Endothelial cell of hepatic sinusoid (primary cell): ENCODE data around the gene REST.
"Not testable (repeated sequence)": the region's sequence is repeated elsewhere in the genome, so short reads cannot be mapped to it uniquely, and the experiment has no call there.

Experiments
- in situ Hi-C: cut with HindIII; loops from 2 replicates; pipeline ENCODE4 v1.10.0; 2017; ENCODE audit warnings: low sequenced_read_pairs

REST gene, protein sequence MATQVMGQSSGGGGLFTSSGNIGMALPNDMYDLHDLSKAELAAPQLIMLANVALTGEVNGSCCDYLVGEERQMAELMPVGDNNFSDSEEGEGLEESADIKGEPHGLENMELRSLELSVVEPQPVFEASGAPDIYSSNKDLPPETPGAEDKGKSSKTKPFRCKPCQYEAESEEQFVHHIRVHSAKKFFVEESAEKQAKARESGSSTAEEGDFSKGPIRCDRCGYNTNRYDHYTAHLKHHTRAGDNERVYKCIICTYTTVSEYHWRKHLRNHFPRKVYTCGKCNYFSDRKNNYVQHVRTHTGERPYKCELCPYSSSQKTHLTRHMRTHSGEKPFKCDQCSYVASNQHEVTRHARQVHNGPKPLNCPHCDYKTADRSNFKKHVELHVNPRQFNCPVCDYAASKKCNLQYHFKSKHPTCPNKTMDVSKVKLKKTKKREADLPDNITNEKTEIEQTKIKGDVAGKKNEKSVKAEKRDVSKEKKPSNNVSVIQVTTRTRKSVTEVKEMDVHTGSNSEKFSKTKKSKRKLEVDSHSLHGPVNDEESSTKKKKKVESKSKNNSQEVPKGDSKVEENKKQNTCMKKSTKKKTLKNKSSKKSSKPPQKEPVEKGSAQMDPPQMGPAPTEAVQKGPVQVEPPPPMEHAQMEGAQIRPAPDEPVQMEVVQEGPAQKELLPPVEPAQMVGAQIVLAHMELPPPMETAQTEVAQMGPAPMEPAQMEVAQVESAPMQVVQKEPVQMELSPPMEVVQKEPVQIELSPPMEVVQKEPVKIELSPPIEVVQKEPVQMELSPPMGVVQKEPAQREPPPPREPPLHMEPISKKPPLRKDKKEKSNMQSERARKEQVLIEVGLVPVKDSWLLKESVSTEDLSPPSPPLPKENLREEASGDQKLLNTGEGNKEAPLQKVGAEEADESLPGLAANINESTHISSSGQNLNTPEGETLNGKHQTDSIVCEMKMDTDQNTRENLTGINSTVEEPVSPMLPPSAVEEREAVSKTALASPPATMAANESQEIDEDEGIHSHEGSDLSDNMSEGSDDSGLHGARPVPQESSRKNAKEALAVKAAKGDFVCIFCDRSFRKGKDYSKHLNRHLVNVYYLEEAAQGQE

DNA sequence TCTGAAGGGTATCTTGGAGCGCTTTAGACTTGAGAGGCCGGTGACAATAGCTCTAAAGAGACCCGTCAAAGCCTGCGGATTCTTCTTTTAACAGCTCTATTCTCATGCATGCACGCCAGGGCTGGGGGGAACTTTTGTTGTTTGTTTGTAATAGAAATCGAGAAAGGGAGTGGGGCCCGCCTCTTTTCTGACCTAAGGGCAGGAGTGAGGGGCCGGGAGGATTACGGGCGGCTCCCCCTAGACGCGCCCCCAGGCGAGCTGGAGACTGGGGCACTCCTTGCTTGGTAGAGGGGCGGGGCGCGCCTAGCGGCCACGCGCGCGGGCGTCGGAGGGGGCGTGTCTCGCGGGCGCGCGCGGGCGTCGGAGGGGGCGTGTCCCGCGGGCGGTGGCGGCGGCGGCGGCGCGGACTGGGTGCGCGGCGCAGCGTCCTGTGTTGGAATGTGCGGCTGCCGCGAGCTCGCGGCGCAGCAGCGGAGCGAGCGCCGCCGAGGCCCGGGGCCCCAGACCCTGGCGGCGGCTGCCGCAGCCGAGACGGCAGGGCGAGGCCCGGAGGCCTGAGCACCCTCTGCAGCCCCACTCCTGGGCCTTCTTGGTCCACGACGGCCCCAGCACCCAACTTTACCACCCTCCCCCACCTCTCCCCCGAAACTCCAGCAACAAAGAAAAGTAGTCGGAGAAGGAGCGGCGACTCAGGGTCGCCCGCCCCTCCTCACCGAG, at the start of gene REST:
TSS of gene REST (plus strand) at position 412 of the 717 bp plus-strand sequence. CDS start 2,739 bp downstream, outside the sequence.
- in situ Hi-C loops: loop anchor here (5.0 kb wide), 1 partner anchor 90 kb away; no protein-coding TSS in a partner anchor

GRCh38 chr4:56859841-56860240, 47.9 kb upstream of the REST start:
- in situ Hi-C loops: no loop called here

GRCh38 chr4:56860781-56861180, 46.9 kb upstream of the REST start:
- in situ Hi-C loops: no loop called here

DNA sequence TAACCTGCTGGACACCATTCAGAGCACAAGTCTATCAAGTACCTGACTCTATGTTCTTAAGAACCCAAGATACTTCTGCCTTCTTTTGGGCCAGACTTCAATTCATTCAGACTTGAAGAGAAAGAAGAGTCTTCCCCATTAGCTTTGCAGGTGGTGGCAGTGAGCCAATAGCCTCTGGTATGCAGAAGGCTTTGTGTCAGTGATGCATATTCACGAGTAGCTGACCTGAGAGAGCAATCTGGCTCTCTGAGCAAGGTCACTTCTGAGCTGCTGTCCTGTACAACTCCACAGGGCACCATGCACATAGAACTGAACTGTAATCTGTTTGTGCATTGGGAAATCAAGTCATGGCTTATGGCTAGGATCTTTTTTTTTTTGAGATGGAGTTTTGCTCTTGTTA, 46.3 kb upstream of the REST start:
- in situ Hi-C loops: no loop called here

DNA sequence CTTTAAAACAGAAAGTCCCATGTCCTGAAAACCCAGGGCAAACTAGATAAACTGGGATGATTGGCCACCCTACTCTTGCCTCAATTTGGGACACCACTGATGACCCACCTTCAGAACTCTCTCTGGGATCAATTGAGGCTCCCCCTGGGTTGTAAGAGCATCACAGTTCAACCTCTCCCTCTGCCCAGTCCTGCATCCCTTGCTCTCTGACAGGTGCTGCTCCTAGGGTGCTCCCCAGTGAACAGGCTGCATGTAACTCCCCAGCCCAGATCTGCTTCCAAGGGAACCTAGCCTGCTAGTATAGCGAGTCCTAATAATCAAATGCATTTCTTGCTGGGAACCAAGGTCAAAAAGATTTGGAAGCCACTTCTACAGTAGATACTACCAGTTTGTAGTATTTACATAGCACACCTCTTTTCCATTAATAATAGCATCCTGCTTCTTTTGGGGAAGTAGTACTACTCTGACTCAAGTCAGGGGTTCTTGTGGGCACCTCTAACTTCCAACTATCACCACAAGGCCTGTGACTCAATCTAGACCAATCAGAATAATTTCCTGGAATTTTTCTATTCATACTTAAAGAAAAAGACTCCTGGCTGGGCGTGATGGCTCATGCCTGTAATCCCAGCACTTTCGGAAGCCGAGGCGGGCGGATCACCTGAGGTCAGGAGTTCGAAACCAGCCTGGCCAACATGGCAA, 44.1 kb upstream of the REST start:
- in situ Hi-C loops: no loop called here

DNA sequence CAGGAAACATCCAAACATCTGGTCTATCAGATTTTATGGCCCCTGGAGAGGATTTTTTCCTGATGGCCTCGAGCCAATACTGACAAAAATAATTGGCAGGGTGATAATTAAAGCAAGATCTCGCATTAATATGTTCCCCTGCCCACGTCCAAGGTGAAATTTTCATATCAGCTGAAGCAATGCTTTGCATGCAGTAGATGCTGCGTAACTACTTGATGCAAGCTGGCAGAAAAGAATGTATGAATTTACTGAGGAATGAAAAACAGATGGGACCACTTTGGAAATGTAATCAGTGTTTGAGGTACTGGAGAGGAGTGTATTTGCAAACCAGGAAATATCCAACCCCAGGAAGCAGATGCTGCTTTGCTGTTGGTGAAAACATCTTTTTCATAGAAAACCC, 36.8 kb upstream of the REST start:
- in situ Hi-C loops: no loop called here

- in situ Hi-C loops: no loop called here
Measured at GRCh38 chr4:56871371-56871866, 36.3 kb upstream of the REST start.

- in situ Hi-C loops: no loop called here
Measured at GRCh38 chr4:56874166-56874565, 33.5 kb upstream of the REST start.

DNA sequence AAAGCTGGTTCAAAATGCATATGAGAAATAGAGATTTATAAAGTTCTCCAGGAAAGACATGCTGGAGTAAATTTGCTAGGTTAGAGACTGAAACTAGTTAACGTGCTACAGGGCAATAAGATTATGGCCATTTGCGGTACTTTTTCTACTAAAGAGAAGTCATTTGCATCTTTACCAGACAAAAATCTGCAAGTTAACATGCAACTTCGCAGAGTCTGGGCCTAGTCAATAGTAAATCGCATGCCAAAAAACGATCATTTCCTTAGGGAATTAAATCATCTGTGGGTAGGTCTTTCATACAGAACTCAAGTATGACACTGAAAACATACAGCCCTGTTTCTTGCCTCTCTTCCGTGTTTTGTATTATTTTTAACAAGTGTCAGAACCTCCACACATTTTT, 32.8 kb upstream of the REST start:
- in situ Hi-C loops: no loop called here

DNA sequence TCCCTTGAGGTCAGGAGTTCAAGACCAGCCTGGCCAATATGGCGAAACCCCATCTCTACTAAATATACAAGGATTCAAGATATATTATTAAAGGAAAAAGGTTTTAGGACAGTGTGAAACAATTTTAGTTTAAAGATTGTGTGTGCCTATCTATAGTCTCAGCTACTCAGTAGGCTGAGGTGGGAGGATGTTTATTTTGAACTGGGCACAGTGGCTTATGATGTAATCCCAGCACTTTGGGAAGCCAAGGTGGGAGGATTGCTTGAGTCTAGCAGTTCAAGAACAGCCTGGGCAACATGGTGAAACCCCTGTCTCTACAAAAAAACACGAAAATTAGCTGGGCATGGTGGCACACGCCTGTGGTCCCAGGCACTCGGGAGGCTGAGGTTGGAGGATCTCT, 31.4 kb upstream of the REST start:
- in situ Hi-C loops: no loop called here

DNA sequence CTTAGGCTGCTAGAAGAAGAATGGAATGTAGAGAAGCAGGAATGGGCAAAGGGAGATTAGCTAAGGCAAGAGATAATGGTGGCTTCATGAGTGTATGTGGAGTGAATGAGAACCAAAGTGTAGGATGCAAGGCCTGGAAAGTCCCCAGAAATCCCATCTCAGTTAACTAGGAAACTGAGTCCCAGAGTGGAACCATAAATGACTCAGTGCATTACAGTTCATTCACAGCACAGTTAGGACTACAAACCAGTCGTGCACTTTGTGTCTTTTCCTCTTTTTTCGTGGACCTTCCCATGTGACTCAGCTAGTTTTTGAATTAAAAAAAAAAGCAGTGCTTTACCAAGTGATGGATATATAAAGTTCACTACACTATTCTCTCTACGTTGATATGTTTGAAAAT, 27.7 kb upstream of the REST start:
- in situ Hi-C loops: no loop called here

DNA sequence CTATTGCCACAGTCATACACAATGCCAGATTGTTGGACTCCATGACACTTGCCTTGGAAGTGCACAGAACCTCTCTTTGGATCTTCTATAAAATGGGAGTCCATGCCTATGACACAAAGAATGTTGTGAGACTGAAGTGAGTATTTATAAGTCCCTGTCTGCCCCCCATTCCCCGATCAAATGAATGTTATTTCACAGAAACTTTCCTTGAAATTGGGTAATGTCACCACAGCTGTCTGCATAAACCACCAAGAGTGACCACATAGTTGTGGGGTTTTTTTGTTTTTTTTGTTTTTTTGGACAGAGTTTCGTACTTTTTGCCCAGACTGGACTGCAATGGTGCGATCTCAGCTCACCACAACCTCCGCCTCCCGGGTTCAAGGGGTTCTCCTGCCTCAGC, 27.1 kb upstream of the REST start:
- in situ Hi-C loops: no loop called here

DNA sequence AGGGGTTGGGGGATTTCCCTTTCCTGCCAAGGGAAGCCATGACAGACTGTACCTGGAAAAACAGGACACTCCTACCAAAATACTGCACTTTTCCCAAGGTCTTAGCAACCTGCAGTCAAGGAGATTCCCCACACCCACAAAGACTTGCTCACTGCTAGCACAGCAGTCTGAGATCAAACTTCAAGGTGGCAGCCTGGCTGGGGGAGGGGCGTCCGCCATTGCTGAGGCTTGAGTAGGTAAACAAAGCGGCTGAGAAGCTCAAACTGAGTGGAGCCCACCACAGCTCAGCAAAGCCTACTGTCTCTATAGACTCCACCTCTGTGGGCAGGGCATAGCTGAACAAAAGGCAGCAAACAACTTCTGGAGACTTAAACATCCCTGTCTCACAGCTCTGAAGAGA, 23.2 kb upstream of the REST start:
- in situ Hi-C loops: not testable (repeated sequence)

- in situ Hi-C loops: no loop called here
Measured at GRCh38 chr4:56892691-56893090, 15.0 kb upstream of the REST start.

- in situ Hi-C loops: not testable (repeated sequence)
Measured at GRCh38 chr4:56897842-56898241, 9.9 kb upstream of the REST start.

GRCh38 chr4:56900186-56900585, 7.5 kb upstream of the REST start:
- in situ Hi-C loops: not testable (repeated sequence)

- in situ Hi-C loops: no loop called here
Measured at GRCh38 chr4:56902703-56903102, 5.0 kb upstream of the REST start.

DNA sequence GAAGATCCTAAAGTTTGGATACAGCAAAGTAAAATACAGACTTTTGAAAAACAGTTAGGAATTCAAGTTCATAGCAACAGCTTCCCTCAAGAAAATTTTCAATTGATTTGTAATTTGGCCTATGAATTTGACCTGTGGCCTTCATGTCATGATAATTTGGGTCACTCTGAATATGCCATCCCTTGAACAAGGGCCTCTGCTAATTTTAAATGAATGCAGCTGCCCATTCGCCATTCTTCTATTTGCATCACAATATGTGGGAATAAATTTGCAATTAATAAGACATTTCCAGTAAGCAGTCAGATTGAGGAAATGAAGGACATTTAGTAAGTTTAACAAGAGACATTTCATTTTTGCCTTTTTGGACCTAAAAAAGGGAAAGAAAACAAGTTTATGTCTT, 1.9 kb upstream of the REST start:
- in situ Hi-C loops: loop anchor here (5.0 kb wide), 1 partner anchor 92 kb away; no protein-coding TSS in a partner anchor

GRCh38 chr4:56906489-56907393, 959 bp upstream of the REST start:
- in situ Hi-C loops: loop anchor here (5.0 kb wide), 1 partner anchor 91 kb away; no protein-coding TSS in a partner anchor
